HEK293 (cell line): ENCODE data around the gene ARHGEF39.

Experiments used
- CTCF ChIP-seq: fragments of 450-650 bp; formaldehyde crosslinking; IDR thresholded peaks from 2 replicates; pipeline ENCODE4 v1.5.1; 2016; ENCODE audit warnings: missing biosample characterization, missing genetic modification characterization
- HOXA7 ChIP-seq: sonication (generic); formaldehyde crosslinking; IDR thresholded peaks from 2 replicates; pipeline ENCODE4 v1.8.1; 2022; ENCODE audit warnings: missing genetic modification reagents, borderline replicate concordance
- PRDM1 ChIP-seq: fragments of 450-650 bp; formaldehyde crosslinking; IDR thresholded peaks from 2 replicates; pipeline ENCODE4; 2016; ENCODE audit warnings: missing biosample characterization, missing genetic modification characterization
- RBAK ChIP-seq: fragments of 450-650 bp; formaldehyde crosslinking; IDR thresholded peaks from 2 replicates; pipeline ENCODE4 v1.5.1; 2016; ENCODE audit warnings: missing biosample characterization, missing genetic modification characterization
- REST ChIP-seq: fragments of 450-650 bp; formaldehyde crosslinking; IDR thresholded peaks from 2 replicates; pipeline ENCODE4 v1.5.1; 2016; ENCODE audit warnings: missing biosample characterization, missing genetic modification characterization
- TCF7L2 ChIP-seq: IDR thresholded peaks from 2 replicates; pipeline ENCODE4 v1.6.1; 2011; ENCODE audit warnings: low read depth, mild to moderate bottlenecking, inconsistent platforms, low read length, moderate library complexity, borderline replicate concordance
- ZBTB11 ChIP-seq: fragments of 450-650 bp; formaldehyde crosslinking; conservative IDR thresholded peaks from 2 replicates; pipeline ENCODE4 v1.5.1; 2016; ENCODE audit warnings: low read depth, missing biosample characterization, missing genetic modification characterization
- ZBTB21 ChIP-seq: fragments of 450-650 bp; formaldehyde crosslinking; IDR thresholded peaks from 2 replicates; pipeline ENCODE4 v1.5.1; 2017; ENCODE audit warnings: missing biosample characterization, missing genetic modification characterization
- ZNF121 ChIP-seq: fragments of 450-650 bp; formaldehyde crosslinking; IDR thresholded peaks from 2 replicates; pipeline ENCODE4 v1.5.1; 2016; ENCODE audit warnings: missing biosample characterization, missing genetic modification characterization
- ZNF501 ChIP-seq: fragments of 450-650 bp; formaldehyde crosslinking; IDR thresholded peaks from 2 replicates; pipeline ENCODE4 v1.5.1; 2016; ENCODE audit warnings: missing biosample characterization, missing genetic modification characterization
- ZNF580 ChIP-seq: fragments of 450-650 bp; formaldehyde crosslinking; IDR thresholded peaks from 2 replicates; pipeline ENCODE4 v1.5.1; 2016; ENCODE audit warnings: missing biosample characterization, missing genetic modification characterization

- TF ChIP-seq CTCF (tag by site-specific recombination) = no peak
- TF ChIP-seq ZNF121 (tag by site-specific recombination) = no peak
- TF ChIP-seq HOXA7 (CRISPR knock-in tag) = no peak
- no peak for TF ChIP-seq PRDM1 (tag by site-specific recombination)
- TF ChIP-seq ZNF501 (tag by site-specific recombination) = no peak
- TF ChIP-seq RBAK (tag by site-specific recombination) = no peak
- no peak for TF ChIP-seq TCF7L2
- no peak for TF ChIP-seq REST
- TF ChIP-seq ZBTB21 (tag by site-specific recombination) = no peak
- no peak for TF ChIP-seq ZBTB11 (tag by site-specific recombination)
- no peak for TF ChIP-seq ZNF580 (tag by site-specific recombination)
Measured at GRCh38 chr9:35714123-35714522, 49.1 kb upstream of the ARHGEF39 start.
